Measurements from ENCODE around the gene ATP8B3.

DNA sequence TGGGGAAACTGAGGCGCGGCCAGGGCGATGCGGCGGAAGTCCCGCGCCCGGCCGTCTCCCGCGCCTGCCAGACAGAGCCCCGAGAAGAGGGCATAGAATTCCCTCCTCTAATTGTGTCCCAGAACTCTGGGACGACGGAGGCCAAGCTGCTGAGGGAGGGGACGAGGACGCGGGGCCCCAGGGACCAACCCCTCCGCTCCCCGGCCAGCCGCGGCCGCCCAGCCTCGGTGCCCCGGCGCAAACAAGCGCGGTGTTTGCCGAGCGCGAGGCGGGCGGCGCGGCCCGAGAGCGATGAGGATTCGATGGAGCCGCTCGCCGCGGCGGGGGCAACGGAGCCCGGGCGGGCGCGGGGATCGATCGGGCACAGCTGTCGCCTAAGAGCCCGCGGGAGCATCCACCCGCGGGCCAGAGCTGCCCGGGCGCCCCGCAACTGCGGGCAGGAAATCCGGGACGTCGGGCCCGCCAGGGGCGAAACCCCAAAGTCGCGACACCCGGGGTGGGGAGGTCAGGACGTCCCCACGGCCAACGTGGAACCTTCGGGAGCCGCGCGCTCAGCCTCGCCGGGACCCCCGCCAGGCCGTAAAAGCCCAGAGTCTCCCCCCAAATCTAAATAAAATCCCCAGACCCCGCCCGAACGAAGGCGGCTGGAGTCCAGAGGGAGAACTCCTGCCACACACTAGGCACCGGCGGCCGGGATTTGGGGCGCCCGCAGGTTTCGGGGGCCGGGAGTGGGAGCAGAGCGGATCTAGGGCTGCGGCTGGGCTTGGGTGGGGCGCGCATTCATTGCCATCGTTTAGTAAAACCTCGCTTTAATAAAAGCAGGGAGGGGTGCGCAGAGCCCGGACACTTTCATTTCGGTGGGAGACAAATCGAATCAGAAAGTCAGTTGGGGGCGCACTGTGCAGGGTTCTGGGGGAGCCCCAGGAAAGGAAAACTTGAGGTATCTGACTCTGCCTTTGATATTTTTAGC is 62.4 kb downstream of the ATP8B3 start:
- no peak for TF ChIP-seq POLR2A (IDR thresholded peaks at IDR 0.05)
- no peak for TF ChIP-seq CTCF (IDR thresholded peaks at IDR 0.05)
